PC-9 (cell line): ENCODE measurements around the gene BMAL1.

Source experiments
- EZH2 ChIP-seq: fragments of 200-600 bp; sonication (generic); IDR thresholded peaks from 2 replicates; pipeline ENCODE4 v1.8.0; 2017; ENCODE audit warnings: antibody characterized with exemption, low read depth
- TF ChIP-seq, protein P1 (sequence below): fragments of 200-600 bp; sonication (generic); conservative IDR thresholded peaks from 2 replicates; pipeline ENCODE4 v1.6.1; 2017; ENCODE audit warnings: mixed run types, antibody characterized with exemption, mild to moderate bottlenecking, moderate library complexity

DNA sequence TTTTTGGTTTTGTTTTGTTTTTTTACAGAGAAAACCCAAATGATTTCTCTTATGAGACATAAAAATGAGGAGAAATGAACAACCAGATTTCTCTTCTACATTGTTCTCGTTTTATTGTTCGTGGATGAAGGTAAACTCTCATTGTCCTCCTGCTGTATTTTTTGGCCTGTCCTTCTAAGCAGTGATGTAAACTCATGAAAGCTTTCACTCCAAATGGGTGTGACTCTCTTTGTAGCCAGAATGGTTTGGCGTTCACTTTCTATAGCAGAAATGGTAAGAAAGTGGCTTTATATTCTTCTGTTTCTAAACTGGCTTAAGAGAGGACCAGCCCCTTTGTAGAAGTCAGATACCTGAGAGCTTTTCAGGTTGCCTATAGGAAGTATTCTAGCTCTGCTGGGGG lies 15.5 kb upstream of the BMAL1 start:
- no peak for TF ChIP-seq EZH2
- TF ChIP-seq, protein P1, sequence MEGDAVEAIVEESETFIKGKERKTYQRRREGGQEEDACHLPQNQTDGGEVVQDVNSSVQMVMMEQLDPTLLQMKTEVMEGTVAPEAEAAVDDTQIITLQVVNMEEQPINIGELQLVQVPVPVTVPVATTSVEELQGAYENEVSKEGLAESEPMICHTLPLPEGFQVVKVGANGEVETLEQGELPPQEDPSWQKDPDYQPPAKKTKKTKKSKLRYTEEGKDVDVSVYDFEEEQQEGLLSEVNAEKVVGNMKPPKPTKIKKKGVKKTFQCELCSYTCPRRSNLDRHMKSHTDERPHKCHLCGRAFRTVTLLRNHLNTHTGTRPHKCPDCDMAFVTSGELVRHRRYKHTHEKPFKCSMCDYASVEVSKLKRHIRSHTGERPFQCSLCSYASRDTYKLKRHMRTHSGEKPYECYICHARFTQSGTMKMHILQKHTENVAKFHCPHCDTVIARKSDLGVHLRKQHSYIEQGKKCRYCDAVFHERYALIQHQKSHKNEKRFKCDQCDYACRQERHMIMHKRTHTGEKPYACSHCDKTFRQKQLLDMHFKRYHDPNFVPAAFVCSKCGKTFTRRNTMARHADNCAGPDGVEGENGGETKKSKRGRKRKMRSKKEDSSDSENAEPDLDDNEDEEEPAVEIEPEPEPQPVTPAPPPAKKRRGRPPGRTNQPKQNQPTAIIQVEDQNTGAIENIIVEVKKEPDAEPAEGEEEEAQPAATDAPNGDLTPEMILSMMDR = no peak
